Mesenteric fat pad (tissue), 1 donor: ENCODE results near the gene BLMH. TPM values are rescaled to one million over a fixed set of nuclear protein-coding genes. Genes with fewer than 3 reads are reported as not detected.
"Not testable (repeated sequence)": the region's sequence is repeated elsewhere in the genome, so short reads cannot be mapped to it uniquely, and the experiment has no call there.

Experiments used
- DNase-seq: peaks from one replicate; pipeline ENCODE4 v3.0.0-alpha.2; 2020; ENCODE audit warnings: low spot score
- total RNA-seq: library from RNA; stranded (reverse); fragmentation: NEBNext Ultra II Directional; extraction: Animal tissue kit (Norgen Biotek cat#: 25700); gene quantifications from one replicate; pipeline ENCODE4 v1.2.1, GENCODE V29; 2021
- donor health status: DM: yes; HTN: yes; CAD: no.

BLMH gene
- total RNA-seq, 1 donor from 2014 or later: 26.8 TPM

DNA sequence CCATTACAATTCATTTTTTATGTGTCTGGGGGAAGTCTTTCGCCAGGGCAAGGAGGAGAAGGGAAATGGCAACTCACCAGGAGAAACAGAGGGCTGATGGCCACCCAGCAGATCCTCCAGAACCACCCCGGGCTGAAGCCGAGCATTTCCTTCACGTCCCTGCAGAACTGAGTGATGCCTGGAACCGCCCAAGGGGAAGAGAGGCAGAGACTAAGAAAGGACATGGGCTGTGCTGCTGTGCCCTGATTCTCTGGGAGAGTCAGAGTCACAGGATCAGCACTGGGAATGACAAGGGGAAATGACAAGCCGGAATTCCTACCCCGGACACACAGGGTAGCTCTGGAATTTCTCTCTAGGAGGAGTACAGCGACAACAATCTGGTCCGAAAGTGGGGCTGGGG is 84.1 kb downstream of the BLMH start:
- peak; percentile 57 for DNase-seq

DNA sequence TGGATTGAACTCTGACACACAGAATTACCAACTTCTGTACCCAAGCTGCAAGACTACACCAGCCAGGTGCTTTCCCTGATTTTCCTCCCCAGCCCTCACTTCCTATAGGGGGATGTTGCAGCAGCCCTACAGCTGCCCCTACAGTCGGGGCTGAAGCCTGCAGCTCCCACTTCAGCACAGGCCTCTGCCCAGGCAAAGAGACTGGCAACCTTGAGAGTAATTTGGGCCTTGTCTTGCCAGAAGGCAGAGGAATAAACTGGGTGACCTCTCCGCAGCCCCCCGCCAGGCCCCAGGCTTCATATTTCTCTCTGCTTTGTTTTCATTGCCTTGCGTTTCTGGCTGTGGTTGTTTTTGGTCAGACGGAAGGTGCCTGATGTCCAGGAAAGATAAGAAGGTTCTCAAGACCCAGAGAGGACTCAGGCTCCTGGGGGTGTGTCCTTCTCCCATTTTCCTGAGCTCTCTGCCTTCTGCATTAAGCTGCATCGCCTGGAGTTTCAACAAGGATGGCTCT is 88.2 kb downstream of the BLMH start:
- DNase-seq: peak; percentile 30

DNA sequence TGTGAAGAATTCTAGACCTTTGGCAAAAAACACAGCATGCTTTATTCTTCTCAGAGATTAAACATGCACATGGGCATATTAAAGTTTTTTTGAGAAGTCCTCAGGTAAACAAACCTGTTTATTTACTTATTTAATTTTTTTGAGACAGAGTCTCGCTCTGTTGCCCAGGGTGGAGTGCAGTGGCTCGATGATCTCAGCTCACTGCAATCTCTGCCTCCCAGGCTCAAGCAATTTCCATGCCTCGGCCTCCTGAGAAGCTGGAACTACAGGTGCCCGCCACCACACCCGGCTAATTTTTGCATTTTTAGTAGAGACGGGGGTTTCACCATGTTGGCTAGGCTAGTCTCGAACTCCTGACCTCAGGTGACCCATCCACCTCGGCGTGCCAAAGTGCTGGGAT is 91.1 kb downstream of the BLMH start:
- DNase-seq: not testable (repeated sequence)

DNA sequence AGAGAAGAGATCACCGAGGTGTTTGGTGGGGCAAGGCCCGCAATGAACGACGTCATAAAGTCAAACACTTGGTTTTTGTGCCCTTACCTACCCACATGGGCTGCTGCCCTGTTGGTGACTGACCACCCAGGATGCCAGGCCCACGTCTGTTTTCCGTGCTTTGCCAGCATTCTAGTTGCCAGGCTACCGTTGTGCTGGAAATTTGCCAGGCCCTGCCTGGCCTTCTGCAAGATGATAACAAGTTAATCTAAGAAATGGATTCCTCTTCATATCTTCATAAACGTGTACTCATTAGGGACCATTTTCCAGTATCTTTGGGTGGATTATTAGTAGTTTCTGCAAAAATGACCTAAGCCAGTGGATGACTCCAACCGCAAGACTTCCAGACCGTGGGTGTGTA is 91.6 kb downstream of the BLMH start:
- DNase-seq: no peak

DNA sequence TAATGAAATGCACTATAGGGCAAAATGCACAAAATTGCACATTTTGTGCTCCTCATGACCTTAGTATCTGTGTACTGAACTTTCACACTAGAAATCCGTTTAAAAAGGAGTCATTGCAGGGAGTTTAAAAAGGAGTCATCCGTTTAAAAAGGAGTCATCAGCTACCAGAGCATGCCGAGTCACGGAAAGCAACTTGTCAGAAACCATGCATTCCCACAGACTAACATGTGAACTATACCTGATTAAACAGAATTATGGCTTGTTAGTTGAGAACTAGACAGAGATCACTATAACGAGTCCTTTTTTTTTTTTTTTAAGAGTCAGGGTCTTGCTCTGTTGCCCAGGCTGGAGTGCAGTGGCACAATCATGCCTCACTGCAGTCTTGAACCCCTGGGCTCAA is 92.1 kb downstream of the BLMH start:
- no peak for DNase-seq

Other genes starting within 250 kb of the BLMH start
- 37.1 TPM for gene NSRP1, start 175.1 kb downstream of the BLMH start, total RNA-seq
- not detected for gene SLC6A4, start 56.2 kb downstream of the BLMH start, total RNA-seq
- not detected for gene TMIGD1, start 42.1 kb upstream of the BLMH start, total RNA-seq
- gene CPD, start 87.0 kb upstream of the BLMH start, total RNA-seq: 57.8 TPM
- gene GOSR1, start 185.5 kb upstream of the BLMH start, total RNA-seq: 50.9 TPM